Tibial artery (tissue), 4 donors: ENCODE results near the gene CCNY.

Experiments used
- DNase-seq, 2 donors: peaks; one replicate each; pipeline ENCODE4 v3.0.0-alpha.2; 2019
- H3K27ac ChIP-seq, 2 donors: fragments of 200-600 bp; sonication (generic) in 1 of 2; 1 replicate in 1 of 2; 2 replicates in 1 of 2; pipeline ENCODE4 v1.5.1; 2018 to 2019; ENCODE audit warnings: mild to moderate bottlenecking in 1 of 2
- H3K27me3 ChIP-seq, 2 donors: fragments of 200-600 bp; sonication (generic) in 1 of 2; one replicate each; pipeline versions ENCODE4 v1.5.1 to v1.6.0; 2016 to 2019
- H3K36me3 ChIP-seq, 3 donors: fragments of 200-600 bp; sonication (generic) in 2 of 3; one replicate each; pipeline ENCODE4 v1.5.1; 2016 to 2019; ENCODE audit warnings: mild to moderate bottlenecking in 2 of 3
- H3K4me1 ChIP-seq, 4 donors: fragments of 200-600 bp; sonication (generic) in 2 of 4; 1 replicate in 3 of 4; 2 replicates in 1 of 4; pipeline ENCODE4 v1.5.1; 2016 to 2019
- H3K4me3 ChIP-seq, 2 donors: fragments of 200-600 bp; sonication (generic) in 1 of 2; 1 replicate in 1 of 2; 2 replicates in 1 of 2; pipeline ENCODE4 v1.5.1; 2018 to 2019; ENCODE audit warnings: mild to moderate bottlenecking in 2 of 2
- H3K9me3 ChIP-seq, 3 donors: fragments of 200-600 bp; sonication (generic) in 1 of 3; one replicate each; pipeline ENCODE4 v1.5.1; 2016 to 2019
- CTCF ChIP-seq, 2 experiments: fragments of 200-600 bp in 1 of 2; fragments of 450-650 bp in 1 of 2; IDR thresholded peaks; one replicate each; pipeline ENCODE4 v1.5.1; 2017 to 2019; ENCODE audit warnings: antibody characterized with exemption in 2 of 2, mild to moderate bottlenecking in 1 of 2, moderate library complexity in 1 of 2
- intact Hi-C: fragments of 100-400 bp; cut with DNase I; formaldehyde crosslinking; loops from one replicate; pipeline ENCODE4 v1.15.0; 2023; ENCODE audit warnings: low total_unique reads

CCNY gene

GRCh38 chr10:35576730-35577129 lies 240.4 kb downstream of the CCNY start:
- H3K36me3 ChIP-seq, result peaks cover 5 to 16% (median 13%) of the 10 kb centered on the region in 3 donors
- H3K4me3 ChIP-seq, result no peak overlapping the region
- TF ChIP-seq CTCF (IDR thresholded peaks at IDR 0.05), result no peak
- no peak overlapping the region for H3K27ac ChIP-seq
- no peaks in the 10 kb centered on the region for H3K27me3 ChIP-seq
- H3K9me3 ChIP-seq, result no peaks in the 10 kb centered on the region
- DNase-seq, result no peak
- no peaks in the 10 kb centered on the region for H3K4me1 ChIP-seq
- intact Hi-C loops, result no loop called here

- no peak for TF ChIP-seq CTCF (IDR thresholded peaks at IDR 0.05)
- Histone ChIP-seq H3K27me3 (no peaks in the 10 kb centered on the region), H3K9me3 (no peaks in the 10 kb centered on the region), H3K27ac (no peak overlapping the region), H3K4me1 (no peaks in the 10 kb centered on the region), H3K4me3 (no peak overlapping the region), H3K36me3 (peaks cover 0 to 16% (median 13%) of the 10 kb centered on the region in 3 donors)
- no peak for DNase-seq
- intact Hi-C loops, result no loop called here
These were observed 241.8 kb downstream of the CCNY start for GRCh38 chr10:35577926-35578617.

GRCh38 chr10:35578618-35578956 lies 242.3 kb downstream of the CCNY start:
- Histone ChIP-seq H3K4me1 (no peaks in the 10 kb centered on the region), H3K27ac (no peak overlapping the region), H3K9me3 (no peaks in the 10 kb centered on the region), H3K4me3 (no peak overlapping the region), H3K36me3 (peaks cover 0 to 13% (median 13%) of the 10 kb centered on the region in 3 donors), H3K27me3 (no peaks in the 10 kb centered on the region)
- TF ChIP-seq CTCF (IDR thresholded peaks at IDR 0.05), result no peak
- intact Hi-C loops, result no loop called here
- DNase-seq, result no peak

- TF ChIP-seq CTCF (IDR thresholded peaks at IDR 0.05), result no peak
These were observed 242.8 kb downstream of the CCNY start for GRCh38 chr10:35579116-35579515.

GRCh38 chr10:35579726-35580422 lies 243.6 kb downstream of the CCNY start:
- no peaks in the 10 kb centered on the region for H3K9me3 ChIP-seq
- no peak overlapping the region for H3K4me3 ChIP-seq
- no peak for TF ChIP-seq CTCF (IDR thresholded peaks at IDR 0.05)
- peaks cover 0 to 4% (median 4%) of the 10 kb centered on the region in 3 donors for H3K36me3 ChIP-seq
- no peaks in the 10 kb centered on the region for H3K4me1 ChIP-seq
- DNase-seq, result no peak
- H3K27ac ChIP-seq, result no peak overlapping the region
- H3K27me3 ChIP-seq, result no peaks in the 10 kb centered on the region
- intact Hi-C loops, result no loop called here

More at GRCh38 chr10:35579116-35579515, 242.8 kb downstream of the CCNY start:
- no peaks in the 10 kb centered on the region for H3K27me3 ChIP-seq
- H3K36me3 ChIP-seq, result peaks cover 0 to 12% (median 9%) of the 10 kb centered on the region in 3 donors
- intact Hi-C loops, result no loop called here
- H3K4me1 ChIP-seq, result no peaks in the 10 kb centered on the region
- H3K4me3 ChIP-seq, result no peak overlapping the region
- DNase-seq, result no peak
- H3K27ac ChIP-seq, result no peak overlapping the region
- no peaks in the 10 kb centered on the region for H3K9me3 ChIP-seq
